Caco-2 (cell line): Measurements from ENCODE around the gene OR6K6. TPM values are rescaled to one million over a fixed set of nuclear protein-coding genes. Genes with fewer than 3 reads are reported as not detected.

ENCODE experiments used
- BruUV-seq: library from RNA; stranded (reverse); fragments of 400-500 nt; replicated peaks from 2 replicates; lab custom pipeline; 2021; lab: Mats Ljungman, UMichigan
- CTCF ChIA-PET: fragments of 300-600 bp; sonication (Branson Sonifier 250); formaldehyde crosslinking; loops from one replicate; lab custom pipeline; 2022; ENCODE audit warnings: antibody characterized with exemption; lab: Charles Lee
- POLR2A ChIA-PET: fragments of 300-600 bp; sonication (Branson Sonifier 250); formaldehyde crosslinking; loops from one replicate; lab custom pipeline; 2022; ENCODE audit warnings: antibody characterized with exemption; lab: Charles Lee
- DNase-seq, 2 experiments: peaks; one replicate each; pipeline versions ENCODE4 v3.0.0 to v3.0.0-alpha.2; 2020 to 2022
- H3K27me3 ChIP-seq: replicated peaks from 2 replicates; pipeline ENCODE4 v1.6.0; 2011; ENCODE audit warnings: low read length; ENCODE audit not compliant: control insufficient read depth, insufficient read depth
- H3K36me3 ChIP-seq: 2 replicates; pipeline ENCODE4 v1.5.1; 2011; ENCODE audit warnings: low read length; ENCODE audit not compliant: control insufficient read depth, insufficient read depth
- H3K4me1 ChIP-seq: fragments of 250-450 bp; sonication (Bioruptor Pico); 2 replicates; pipeline ENCODE4 v1.5.1; 2020; ENCODE audit warnings: mild to moderate bottlenecking
- H3K4me3 ChIP-seq: 2 replicates; pipeline ENCODE4 v1.5.1; 2011; ENCODE audit warnings: low read depth, mild to moderate bottlenecking, control low read depth, low read length
- H3K9me3 ChIP-seq: fragments of 250-450 bp; sonication (Bioruptor Pico); 2 replicates; pipeline ENCODE4 v1.5.1; 2020; ENCODE audit warnings: mild to moderate bottlenecking, moderate library complexity
- H3K27ac Mint-ChIP-seq: one replicate; pipeline ENCODE4 v1.8.0; 2022; ENCODE audit warnings: mixed read lengths; ENCODE audit not compliant: unreplicated experiment
- H3K27me3 Mint-ChIP-seq: one replicate; pipeline ENCODE4 v1.8.0; 2022; ENCODE audit warnings: mixed read lengths; ENCODE audit not compliant: insufficient read depth, unreplicated experiment
- H3K36me3 Mint-ChIP-seq: one replicate; pipeline ENCODE4 v1.8.0; 2022; ENCODE audit warnings: mild to moderate bottlenecking, mixed read lengths; ENCODE audit not compliant: insufficient read depth, unreplicated experiment
- H3K4me1 Mint-ChIP-seq: one replicate; pipeline ENCODE4 v1.8.0; 2022; ENCODE audit warnings: low read depth, mixed read lengths; ENCODE audit not compliant: unreplicated experiment
- H3K4me3 Mint-ChIP-seq: one replicate; pipeline ENCODE4 v1.8.0; 2022; ENCODE audit warnings: mild to moderate bottlenecking, moderate library complexity, mixed read lengths; ENCODE audit not compliant: unreplicated experiment
- H3K9me3 Mint-ChIP-seq: one replicate; pipeline ENCODE4 v1.8.0; 2022; ENCODE audit warnings: mixed read lengths; ENCODE audit not compliant: unreplicated experiment
- CTCF ChIP-seq, 2 experiments: fragments of 200-600 bp in 1 of 2; IDR thresholded peaks; 1 replicate in 1 of 2; 2 replicates in 1 of 2; pipeline versions ENCODE4 v1.5.1 to v1.8.0; 2011 to 2022; ENCODE audit warnings: antibody characterized with exemption in 1 of 2, control low read depth in 1 of 2, inconsistent platforms in 1 of 2, low read depth in 1 of 2, low read length in 1 of 2, mild to moderate bottlenecking in 1 of 2, moderate library complexity in 1 of 2; ENCODE audit not compliant: insufficient read depth in 1 of 2, severe bottlenecking in 1 of 2, unreplicated experiment in 1 of 2
- intact Hi-C: fragments of 100-400 bp; cut with micrococcal nuclease; formaldehyde crosslinking; loops from one replicate; pipeline ENCODE4 v1.10.0; 2022; ENCODE audit not compliant: unreplicated experiment
- total RNA-seq: library from RNA; stranded (reverse); gene quantifications from 2 replicates; pipeline ENCODE4 v1.2.3, GENCODE V29; 2022

Gene OR6K6
- total RNA-seq, 1 experiment from 2014 or later = not detected

GRCh38 chr1:158732524-158732923 lies 22.0 kb upstream of the OR6K6 start:
- TF ChIP-seq CTCF (IDR thresholded peaks at IDR 0.05; ENCODE audit: insufficient read depth in 1 of 2, low read depth in 1 of 2, low read length in 1 of 2, severe bottlenecking in 1 of 2, unreplicated experiment in 1 of 2) = no peak
- Mint-ChIP-seq H3K4me1 (no peaks in the 10 kb centered on the region), H3K4me3 (no peak overlapping the region), H3K9me3 (no peaks in the 10 kb centered on the region), H3K27me3 (peaks cover 6% of the 10 kb centered on the region), H3K27ac (no peak overlapping the region), H3K36me3 (no peaks in the 10 kb centered on the region)
- Histone ChIP-seq H3K27me3 (no peaks in the 10 kb centered on the region), H3K9me3 (no peaks in the 10 kb centered on the region), H3K4me3 (no peak overlapping the region), H3K36me3 (no peaks in the 10 kb centered on the region), H3K4me1 (no peaks in the 10 kb centered on the region)
- intact Hi-C loops = no loop called here
- ChIA-PET CTCF (no interaction called here), POLR2A (no interaction called here)
- no TSS peak for BruUV-seq
- DNase-seq = no peak

DNA sequence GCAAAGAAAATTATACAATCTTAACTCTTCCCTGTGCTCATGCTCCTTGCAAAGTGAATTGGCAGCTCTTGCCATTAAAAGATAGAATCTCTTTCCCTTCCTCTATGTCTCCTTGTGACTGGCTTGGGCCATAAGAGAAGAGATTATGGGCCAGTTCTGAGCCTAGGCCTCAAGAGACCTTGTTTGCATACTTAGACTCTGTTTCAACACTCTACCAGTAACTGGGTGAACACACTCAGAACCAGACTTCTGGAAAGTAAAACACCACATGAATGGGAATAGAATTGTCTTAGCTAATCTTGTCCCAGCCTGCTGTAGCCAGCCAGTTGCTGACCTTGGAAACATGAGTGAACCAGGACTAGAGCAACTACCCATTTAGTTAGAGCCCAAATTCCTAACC lies 18.7 kb upstream of the OR6K6 start:
- TF ChIP-seq CTCF (IDR thresholded peaks at IDR 0.05; ENCODE audit: insufficient read depth in 1 of 2, low read depth in 1 of 2, low read length in 1 of 2, severe bottlenecking in 1 of 2, unreplicated experiment in 1 of 2) = no peak
- H3K9me3 ChIP-seq = no peaks in the 10 kb centered on the region; the same call in 1 of the 2 replicates
- DNase-seq = no peak
- H3K27me3 Mint-ChIP-seq = no peaks in the 10 kb centered on the region
- BruUV-seq = no TSS peak
- peaks cover 11% of the 10 kb centered on the region for H3K4me1 ChIP-seq
- POLR2A ChIA-PET = no interaction called here
- H3K36me3 Mint-ChIP-seq = no peaks in the 10 kb centered on the region
- no peak overlapping the region for H3K4me3 Mint-ChIP-seq
- H3K27me3 ChIP-seq = no peaks in the 10 kb centered on the region
- peaks cover 8% of the 10 kb centered on the region for H3K4me1 Mint-ChIP-seq
- H3K9me3 Mint-ChIP-seq = no peaks in the 10 kb centered on the region
- H3K27ac Mint-ChIP-seq = no peak overlapping the region
- CTCF ChIA-PET = no interaction called here
- H3K36me3 ChIP-seq = no peaks in the 10 kb centered on the region
- intact Hi-C loops = no loop called here
- H3K4me3 ChIP-seq = no peak overlapping the region

DNA sequence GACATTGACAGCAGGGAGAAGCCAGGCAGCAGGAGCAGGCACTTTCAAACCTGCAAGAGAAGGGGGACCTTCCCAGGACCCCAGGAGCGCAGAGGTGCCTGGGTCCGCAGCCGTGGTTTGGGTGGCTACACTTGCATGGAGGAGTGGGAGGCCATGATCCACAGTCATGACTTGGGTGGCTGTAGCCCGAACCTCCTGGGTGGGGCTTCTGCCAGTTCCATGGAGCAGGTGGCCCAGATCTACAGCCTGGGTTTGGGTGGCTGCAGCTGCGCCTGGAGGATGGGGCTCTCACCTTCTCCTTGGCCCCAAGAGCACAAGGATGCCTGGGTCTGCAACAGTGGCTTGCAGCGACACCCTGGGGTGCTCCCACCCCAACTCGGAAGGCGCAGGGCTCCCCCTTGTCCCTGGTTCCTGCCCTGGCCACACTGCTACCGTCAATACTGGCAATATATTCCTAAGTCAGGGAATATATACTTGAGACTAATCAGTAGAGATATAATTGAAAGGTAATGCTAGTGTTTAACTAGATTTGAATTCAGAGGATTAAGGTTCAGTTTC lies 2.3 kb upstream of the OR6K6 start:
- no peaks in the 10 kb centered on the region for H3K4me1 Mint-ChIP-seq
- no peaks in the 10 kb centered on the region for H3K27me3 ChIP-seq
- H3K9me3 Mint-ChIP-seq = no peaks in the 10 kb centered on the region
- ChIA-PET CTCF (no interaction called here), POLR2A (no interaction called here)
- peaks cover 3% of the 10 kb centered on the region for H3K27me3 Mint-ChIP-seq
- DNase-seq = no peak
- H3K4me1 ChIP-seq = no peaks in the 10 kb centered on the region
- H3K4me3 Mint-ChIP-seq = no peak overlapping the region
- intact Hi-C loops = no loop called here
- H3K36me3 ChIP-seq = no peaks in the 10 kb centered on the region
- no peak overlapping the region for H3K27ac Mint-ChIP-seq
- no TSS peak for BruUV-seq
- no peaks in the 10 kb centered on the region for H3K9me3 ChIP-seq
- H3K36me3 Mint-ChIP-seq = no peaks in the 10 kb centered on the region
- no peak for TF ChIP-seq CTCF (IDR thresholded peaks at IDR 0.05; ENCODE audit: insufficient read depth in 1 of 2, low read depth in 1 of 2, low read length in 1 of 2, severe bottlenecking in 1 of 2, unreplicated experiment in 1 of 2)
- H3K4me3 ChIP-seq = no peak overlapping the region
